SU-DHL-6 (cell line): Measurements from ENCODE around the gene LIPE.

Experiments used
- H2AFZ ChIP-seq: fragments of 200-600 bp; sonication (generic); 2 replicates; pipeline ENCODE4 v1.6.1; 2014; ENCODE audit warnings: low read depth, mild to moderate bottlenecking, moderate library complexity, mixed read lengths, antibody characterized with exemption, low read length; ENCODE audit not compliant: severe bottlenecking
- H3F3A ChIP-seq: fragments of 200-600 bp; shearing (Covaris generic); 2 replicates; pipeline ENCODE4 v1.6.0; 2016; ENCODE audit warnings: antibody characterized with exemption, mild to moderate bottlenecking; ENCODE audit not compliant: insufficient read depth
- H3K27ac ChIP-seq: fragments of 200-600 bp; sonication (generic); 2 replicates; pipeline ENCODE4 v1.5.1; 2016; ENCODE audit warnings: low read depth, mild to moderate bottlenecking, low read length, moderate library complexity, mixed read lengths
- H3K27me3 ChIP-seq: fragments of 200-600 bp; sonication (generic), shearing (Covaris generic); 2 replicates; pipeline ENCODE4 v1.6.0; 2014; ENCODE audit warnings: mild to moderate bottlenecking, low read length
- H3K36me3 ChIP-seq: fragments of 200-600 bp; sonication (generic); 2 replicates; pipeline ENCODE4 v1.6.1; 2014; ENCODE audit warnings: mild to moderate bottlenecking, low read length, mixed read lengths
- H3K4me2 ChIP-seq: fragments of 300-600, 200-600 bp; shearing (Covaris generic), sonication (generic); 2 replicates; pipeline ENCODE4 v1.6.0; 2014; ENCODE audit warnings: low read length, low read depth, mild to moderate bottlenecking; ENCODE audit not compliant: poor library complexity, severe bottlenecking
- H3K4me3 ChIP-seq: fragments of 200-600 bp; sonication (generic); 2 replicates; pipeline ENCODE4 v1.5.1; 2014; ENCODE audit warnings: antibody characterized with exemption, low read length, mild to moderate bottlenecking, mixed read lengths; ENCODE audit not compliant: insufficient read depth, poor library complexity, severe bottlenecking
- H3K79me2 ChIP-seq: fragments of 200-600 bp; sonication (generic); 2 replicates; pipeline ENCODE4 v1.6.1; 2014; ENCODE audit warnings: mild to moderate bottlenecking, low read length, moderate library complexity; ENCODE audit not compliant: insufficient read depth
- H3K9ac ChIP-seq: fragments of 200-600 bp; sonication (generic); 2 replicates; pipeline ENCODE4 v1.7.0; 2014; ENCODE audit warnings: mild to moderate bottlenecking, low read length
- H3K9me2 ChIP-seq: fragments of 200-600 bp; sonication (generic); replicated peaks from 2 replicates; pipeline ENCODE4 v1.6.1; 2014; ENCODE audit warnings: low read length; ENCODE audit not compliant: insufficient read depth
- H3K9me3 ChIP-seq: fragments of 200-600 bp; sonication (generic); 2 replicates; pipeline ENCODE4 v1.6.1; 2014; ENCODE audit warnings: low read length, mixed read lengths; ENCODE audit not compliant: insufficient read depth
- H4K20me1 ChIP-seq: fragments of 200-600 bp; sonication (generic); 2 replicates; pipeline ENCODE4 v1.6.1; 2014; ENCODE audit warnings: low read depth, mild to moderate bottlenecking, antibody characterized with exemption, low read length, moderate library complexity, mixed read lengths
- EZH2phosphoT487 ChIP-seq: fragments of 200-600 bp; sonication (generic), shearing (Covaris generic); conservative IDR thresholded peaks from 2 replicates; pipeline ENCODE4 v1.6.1; 2018; ENCODE audit warnings: mild to moderate bottlenecking, antibody characterized with exemption, low read length, moderate library complexity, mixed read lengths
- TF ChIP-seq, protein P1 (sequence below): fragments of 200-600 bp; sonication (generic); IDR thresholded peaks from one replicate; pipeline ENCODE4 v1.5.1; 2017; ENCODE audit warnings: antibody characterized with exemption, mild to moderate bottlenecking, low read length, moderate library complexity; ENCODE audit not compliant: insufficient read depth, poor library complexity, severe bottlenecking

The LIPE gene

DNA sequence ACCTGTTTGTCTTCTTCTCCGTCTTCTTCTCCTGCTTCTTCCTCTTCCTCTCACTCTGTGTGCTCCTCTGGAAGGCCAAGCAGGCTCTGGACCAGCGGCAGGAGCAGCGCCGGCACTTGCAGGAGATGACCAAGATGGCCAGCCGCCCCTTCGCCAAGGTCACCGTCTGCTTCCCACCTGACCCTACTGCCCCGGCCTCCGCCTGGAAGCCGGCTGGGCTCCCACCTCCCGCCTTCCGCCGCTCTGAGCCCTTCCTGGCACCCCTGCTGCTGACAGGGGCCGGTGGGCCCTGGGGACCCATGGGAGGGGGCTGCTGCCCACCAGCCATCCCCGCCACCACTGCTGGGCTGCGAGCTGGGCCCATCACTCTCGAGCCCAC is 51.0 kb downstream of the LIPE start:
- Histone ChIP-seq H3K36me3 (no peaks in the 10 kb centered on the region), H3K79me2 (no peaks in the 10 kb centered on the region), H3K9ac (no peak overlapping the region), H4K20me1 (no peaks in the 10 kb centered on the region), H3K9me2 (no peaks in the 10 kb centered on the region), H3K27me3 (no peaks in the 10 kb centered on the region), H3K9me3 (no peaks in the 10 kb centered on the region), H3F3A (no peaks in the 10 kb centered on the region), H2AFZ (no peak overlapping the region), H3K27ac (no peak overlapping the region), H3K4me3 (no peak overlapping the region), H3K4me2 (no peak overlapping the region)
- no peak for TF ChIP-seq EZH2phosphoT487
- TF ChIP-seq, protein P1, sequence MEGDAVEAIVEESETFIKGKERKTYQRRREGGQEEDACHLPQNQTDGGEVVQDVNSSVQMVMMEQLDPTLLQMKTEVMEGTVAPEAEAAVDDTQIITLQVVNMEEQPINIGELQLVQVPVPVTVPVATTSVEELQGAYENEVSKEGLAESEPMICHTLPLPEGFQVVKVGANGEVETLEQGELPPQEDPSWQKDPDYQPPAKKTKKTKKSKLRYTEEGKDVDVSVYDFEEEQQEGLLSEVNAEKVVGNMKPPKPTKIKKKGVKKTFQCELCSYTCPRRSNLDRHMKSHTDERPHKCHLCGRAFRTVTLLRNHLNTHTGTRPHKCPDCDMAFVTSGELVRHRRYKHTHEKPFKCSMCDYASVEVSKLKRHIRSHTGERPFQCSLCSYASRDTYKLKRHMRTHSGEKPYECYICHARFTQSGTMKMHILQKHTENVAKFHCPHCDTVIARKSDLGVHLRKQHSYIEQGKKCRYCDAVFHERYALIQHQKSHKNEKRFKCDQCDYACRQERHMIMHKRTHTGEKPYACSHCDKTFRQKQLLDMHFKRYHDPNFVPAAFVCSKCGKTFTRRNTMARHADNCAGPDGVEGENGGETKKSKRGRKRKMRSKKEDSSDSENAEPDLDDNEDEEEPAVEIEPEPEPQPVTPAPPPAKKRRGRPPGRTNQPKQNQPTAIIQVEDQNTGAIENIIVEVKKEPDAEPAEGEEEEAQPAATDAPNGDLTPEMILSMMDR: no peak

DNA sequence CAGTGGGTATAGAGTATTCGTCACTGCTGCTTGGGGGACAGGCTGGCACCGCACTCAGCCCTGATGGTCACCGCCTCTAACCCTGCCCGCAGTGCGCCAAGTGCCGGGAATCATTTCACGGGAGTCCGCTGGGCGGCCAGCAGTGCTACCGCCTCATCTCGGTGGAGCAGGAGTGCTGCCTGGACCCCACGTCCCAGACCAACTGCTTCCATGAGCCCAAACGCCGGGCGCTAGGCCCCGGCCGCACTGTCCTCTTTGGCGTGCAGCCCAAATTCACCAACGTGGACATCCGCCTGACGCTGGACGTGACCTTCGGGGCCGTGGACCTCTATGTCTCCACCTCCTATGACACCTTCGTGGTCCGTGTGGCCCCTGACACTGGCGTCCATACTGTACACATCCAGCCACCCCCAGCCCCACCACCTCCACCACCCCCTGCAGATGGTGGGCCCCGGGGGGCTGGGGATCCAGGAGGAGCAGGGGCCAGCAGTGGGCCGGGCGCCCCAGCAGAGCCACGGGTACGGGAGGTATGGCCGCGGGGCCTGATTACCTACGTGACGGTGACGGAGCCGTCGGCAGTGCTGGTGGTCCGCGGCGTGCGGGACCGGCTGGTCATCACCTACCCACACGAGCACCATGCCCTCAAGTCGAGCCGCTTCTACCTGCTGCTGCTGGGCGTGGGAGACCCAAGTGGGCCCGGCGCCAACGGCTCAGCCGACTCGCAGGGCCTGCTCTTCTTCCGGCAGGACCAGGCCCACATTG is 51.6 kb downstream of the LIPE start:
- Histone ChIP-seq H3K9me3 (no peaks in the 10 kb centered on the region), H3K9me2 (no peaks in the 10 kb centered on the region), H4K20me1 (no peaks in the 10 kb centered on the region), H2AFZ (no peak overlapping the region), H3K36me3 (no peaks in the 10 kb centered on the region), H3K27ac (no peak overlapping the region), H3K9ac (no peak overlapping the region), H3K27me3 (no peaks in the 10 kb centered on the region), H3F3A (no peaks in the 10 kb centered on the region), H3K4me3 (no peak overlapping the region), H3K4me2 (no peak overlapping the region), H3K79me2 (no peaks in the 10 kb centered on the region)
- no peak for TF ChIP-seq EZH2phosphoT487
- TF ChIP-seq, protein P1: no peak

DNA sequence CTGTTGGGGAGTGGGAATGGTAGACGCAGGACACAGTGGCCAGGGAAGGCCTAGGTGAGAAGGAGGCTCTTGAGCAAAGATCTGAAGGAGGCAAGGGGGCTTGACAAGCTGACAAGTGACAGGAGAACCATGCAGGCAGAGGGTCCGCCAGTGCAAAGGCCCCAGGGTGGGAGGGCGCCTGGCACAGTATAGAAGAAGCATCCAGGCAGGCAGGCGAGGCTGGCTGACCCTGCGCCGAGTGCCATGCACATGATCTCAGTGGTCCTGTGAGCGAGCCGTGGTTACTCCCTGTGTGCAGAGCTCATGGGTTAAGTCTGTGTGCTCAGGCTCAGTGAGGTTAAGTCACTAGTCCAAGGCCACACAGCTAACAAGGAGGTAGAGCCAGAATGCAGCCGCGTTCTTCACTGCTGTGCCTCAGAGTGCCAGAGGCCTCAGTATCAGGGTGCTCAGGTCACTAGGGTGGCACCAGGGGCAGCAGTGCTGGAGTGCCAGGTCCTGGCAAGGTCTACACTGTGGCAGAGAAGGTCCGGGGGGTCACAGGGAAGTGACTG is 52.3 kb downstream of the LIPE start:
- Histone ChIP-seq H3K4me3 (no peak overlapping the region), H3K4me2 (no peak overlapping the region), H3K36me3 (no peaks in the 10 kb centered on the region), H2AFZ (no peak overlapping the region), H3K27me3 (no peaks in the 10 kb centered on the region), H3K9me2 (no peaks in the 10 kb centered on the region), H3F3A (no peaks in the 10 kb centered on the region), H3K79me2 (no peaks in the 10 kb centered on the region), H3K9ac (no peak overlapping the region), H3K9me3 (no peaks in the 10 kb centered on the region), H3K27ac (no peak overlapping the region), H4K20me1 (no peaks in the 10 kb centered on the region)
- TF ChIP-seq, protein P1: no peak
- no peak for TF ChIP-seq EZH2phosphoT487
